ENCODE results near the gene MNS1.
"Not testable (repeated sequence)": the region's sequence is repeated elsewhere in the genome, so short reads cannot be mapped to it uniquely, and the experiment has no call there.

The MNS1 gene, protein sequence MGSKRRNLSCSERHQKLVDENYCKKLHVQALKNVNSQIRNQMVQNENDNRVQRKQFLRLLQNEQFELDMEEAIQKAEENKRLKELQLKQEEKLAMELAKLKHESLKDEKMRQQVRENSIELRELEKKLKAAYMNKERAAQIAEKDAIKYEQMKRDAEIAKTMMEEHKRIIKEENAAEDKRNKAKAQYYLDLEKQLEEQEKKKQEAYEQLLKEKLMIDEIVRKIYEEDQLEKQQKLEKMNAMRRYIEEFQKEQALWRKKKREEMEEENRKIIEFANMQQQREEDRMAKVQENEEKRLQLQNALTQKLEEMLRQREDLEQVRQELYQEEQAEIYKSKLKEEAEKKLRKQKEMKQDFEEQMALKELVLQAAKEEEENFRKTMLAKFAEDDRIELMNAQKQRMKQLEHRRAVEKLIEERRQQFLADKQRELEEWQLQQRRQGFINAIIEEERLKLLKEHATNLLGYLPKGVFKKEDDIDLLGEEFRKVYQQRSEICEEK

DNA sequence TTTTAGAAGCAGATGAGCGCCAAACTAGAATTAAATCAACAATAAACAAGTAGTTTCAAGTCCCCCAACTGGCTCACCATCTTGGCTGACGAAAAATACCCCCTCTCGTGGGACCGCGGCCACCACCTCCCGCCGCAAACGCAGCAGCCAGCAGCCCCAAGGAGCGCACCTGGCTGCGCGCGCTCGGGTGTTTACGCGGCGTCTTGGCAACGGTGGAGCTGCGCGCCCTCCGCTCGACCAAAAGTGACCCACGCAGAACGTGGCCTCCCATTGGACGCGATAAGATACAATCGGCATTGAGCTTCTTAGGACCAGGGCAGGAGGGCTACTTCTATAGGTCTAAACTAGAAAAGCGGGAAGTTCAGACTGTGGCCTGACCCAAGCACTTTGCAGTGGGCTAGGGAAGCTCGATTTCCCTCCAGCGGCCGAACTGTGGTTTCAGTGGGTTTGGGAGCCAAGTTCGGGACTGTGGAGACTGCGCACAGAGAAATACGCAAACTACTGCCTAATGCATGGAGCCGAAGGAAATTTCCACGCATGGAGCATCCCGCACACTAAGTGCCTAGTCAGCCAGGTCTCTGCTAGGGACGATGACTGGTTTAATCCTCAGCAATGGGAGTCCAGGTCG lies at the start of gene MNS1:
TSS of gene MNS1 (minus strand) at position 245 of the 628 bp plus-strand sequence. CDS start at position 80, 165 bp downstream.
- peak; percentile 69 for DNase-seq

GRCh38 chr15:56496635-56497034 lies 31.7 kb upstream of the MNS1 start:
- peak; percentile 52 for DNase-seq

DNA sequence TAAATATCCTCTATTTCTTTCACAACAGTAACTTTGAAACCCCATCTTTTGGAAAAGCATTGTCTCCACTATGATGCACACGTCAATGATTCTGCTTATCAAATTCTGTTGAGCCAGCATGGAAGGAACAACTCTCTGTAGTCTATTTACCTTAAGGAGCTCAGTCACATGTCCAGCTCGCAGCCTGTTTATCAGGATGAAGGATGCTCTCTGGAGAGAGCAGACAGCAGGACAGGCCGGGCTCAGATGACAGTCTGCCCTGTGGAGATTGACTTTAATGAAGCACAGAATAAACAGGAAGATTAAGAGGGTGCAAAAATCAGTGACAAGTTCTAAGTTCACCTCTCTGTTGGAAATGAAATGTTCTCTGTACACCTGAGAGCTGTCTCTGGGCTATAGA lies 30.6 kb upstream of the MNS1 start:
- DNase-seq = no peak

DNA sequence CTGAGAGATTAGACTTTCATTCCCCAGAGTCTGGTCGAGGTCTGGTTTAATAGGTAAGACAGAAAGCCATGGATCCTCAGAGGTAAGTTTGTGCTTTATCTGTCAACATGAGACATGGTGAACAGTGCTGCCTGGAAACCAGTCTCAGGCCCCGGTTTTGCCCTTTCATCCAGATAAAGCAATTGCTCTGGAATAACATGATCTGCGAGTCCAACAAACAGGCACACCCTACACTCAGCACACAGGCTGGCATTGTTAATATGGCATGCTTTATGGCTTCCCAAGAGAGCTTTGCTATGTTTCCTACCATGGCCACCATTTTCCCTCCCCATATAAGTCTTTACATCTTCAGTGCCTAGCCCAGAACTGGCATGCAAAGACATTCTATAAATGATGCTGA lies 30.1 kb upstream of the MNS1 start:
- DNase-seq = no peak

DNA sequence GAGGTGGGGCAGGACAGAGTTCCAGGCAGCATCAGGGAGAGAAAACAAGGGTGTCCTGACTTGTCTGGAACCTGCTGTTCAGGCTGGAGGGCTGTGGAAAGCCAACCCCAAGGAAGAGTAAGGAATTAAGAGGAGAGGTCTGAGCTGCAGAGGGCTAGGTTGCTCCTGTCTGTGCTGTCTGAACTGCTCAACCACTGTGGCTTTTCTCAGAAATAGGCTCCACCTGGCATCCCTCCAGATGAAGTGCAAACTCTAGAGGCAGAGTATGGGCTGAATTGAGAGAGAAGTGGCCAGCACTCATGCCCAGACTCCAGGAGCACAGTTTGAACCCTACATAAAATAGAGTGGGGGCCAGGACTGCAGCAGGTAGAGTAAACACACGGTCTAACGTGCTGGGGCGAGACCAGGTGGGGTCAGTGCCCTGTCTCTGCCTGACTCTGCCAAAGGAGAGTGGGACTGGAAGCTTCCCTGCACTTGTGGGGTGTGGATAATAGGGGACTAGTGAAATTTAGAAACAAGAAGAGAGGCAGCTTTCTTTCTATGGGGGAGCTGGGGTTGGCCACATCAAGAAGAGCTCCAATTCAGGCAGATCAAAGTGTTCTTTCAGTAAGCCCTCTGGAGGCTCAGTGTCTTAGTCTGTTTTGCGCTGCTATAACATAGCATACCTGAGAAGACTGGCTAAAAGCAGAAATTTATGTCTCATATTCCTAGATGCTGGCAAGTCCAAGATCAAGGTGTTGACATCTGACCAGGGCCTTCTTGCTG lies 28.0 kb upstream of the MNS1 start:
- no peak for DNase-seq

GRCh38 chr15:56492236-56492635 lies 27.3 kb upstream of the MNS1 start:
- DNase-seq = no peak

GRCh38 chr15:56491110-56491722 lies 26.3 kb upstream of the MNS1 start:
- DNase-seq = peak; percentile 44

- DNase-seq = no peak
Observed at GRCh38 chr15:56490461-56490860, 25.5 kb upstream of the MNS1 start.

DNA sequence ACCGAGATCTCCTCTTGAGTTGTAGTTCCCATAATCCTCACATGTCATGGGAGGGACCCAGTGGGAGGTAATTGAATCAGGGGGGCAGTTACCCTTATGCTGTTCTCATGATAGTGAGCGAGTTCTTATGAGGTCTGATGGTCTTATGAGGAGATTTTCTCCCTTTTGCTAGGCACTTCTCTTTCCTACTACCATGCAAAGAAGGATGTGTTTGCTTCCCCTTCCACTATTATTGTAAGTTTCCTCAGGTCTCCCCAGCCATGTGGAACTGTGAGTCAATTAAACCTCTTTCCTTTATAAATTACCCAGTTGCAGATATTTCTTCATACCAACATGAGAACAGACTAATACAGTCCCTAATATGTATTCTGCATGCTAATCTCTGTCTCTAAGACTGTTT lies 21.3 kb upstream of the MNS1 start:
- not testable (repeated sequence) for DNase-seq

GRCh38 chr15:56485426-56485825 lies 20.5 kb upstream of the MNS1 start:
- not testable (repeated sequence) for DNase-seq

DNA sequence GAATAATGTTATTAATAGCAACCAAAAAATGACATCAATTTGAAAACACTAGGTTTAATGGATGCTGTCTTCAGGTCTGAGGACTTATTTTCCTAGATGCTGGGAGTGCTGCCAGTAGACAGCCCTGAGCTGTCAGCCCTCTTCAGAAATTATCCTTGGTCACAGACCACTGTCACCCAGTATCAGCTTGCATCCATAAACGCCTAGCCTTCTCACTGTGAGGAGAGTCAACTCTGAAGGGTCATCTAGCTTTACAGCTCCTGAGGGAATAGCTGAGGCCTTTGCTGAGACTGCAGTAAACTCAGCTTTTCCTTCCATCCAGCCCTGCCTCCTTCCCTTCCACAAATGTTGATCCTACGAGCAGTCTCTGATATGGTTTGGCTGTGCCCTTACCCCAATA lies 19.4 kb upstream of the MNS1 start:
- no peak for DNase-seq

DNA sequence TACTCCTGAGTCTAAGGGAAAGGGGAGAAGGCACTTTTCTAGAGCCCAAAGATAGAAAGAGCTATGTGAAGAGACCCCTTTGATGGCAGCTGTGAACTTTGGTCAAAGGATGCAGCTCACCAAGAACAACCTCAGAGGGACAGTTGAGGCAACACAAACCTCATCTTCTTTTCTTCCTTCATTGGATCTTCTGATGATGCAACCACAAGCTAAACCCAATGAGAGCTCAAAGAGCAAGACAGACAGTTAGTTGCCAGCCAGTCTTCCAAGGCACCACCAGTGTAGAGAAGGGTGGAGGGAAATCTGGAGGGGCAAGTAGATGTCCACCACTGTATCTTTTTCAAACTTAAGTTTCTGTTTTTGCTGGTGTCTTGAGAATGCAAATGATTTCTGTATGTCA lies 10.4 kb upstream of the MNS1 start:
- no peak for DNase-seq

DNA sequence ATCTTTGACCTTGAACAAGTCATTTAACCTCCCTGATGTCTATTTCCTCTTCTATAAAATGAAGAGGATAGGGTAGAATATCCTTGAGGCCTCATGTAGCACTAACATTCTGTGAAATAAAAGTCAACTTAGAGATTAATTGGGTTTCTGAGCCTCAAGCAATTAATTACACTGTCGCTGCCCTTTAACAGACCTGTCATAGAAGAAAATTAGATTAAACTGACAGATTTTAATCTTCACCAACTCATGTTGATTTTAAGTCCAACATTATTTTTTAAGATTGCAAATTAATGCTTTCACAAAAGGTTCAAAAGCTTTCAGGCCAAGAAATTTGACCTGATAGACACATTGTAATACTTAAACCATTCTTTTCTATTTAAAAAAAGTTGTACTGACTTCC lies 8.1 kb upstream of the MNS1 start:
- no peak for DNase-seq

DNA sequence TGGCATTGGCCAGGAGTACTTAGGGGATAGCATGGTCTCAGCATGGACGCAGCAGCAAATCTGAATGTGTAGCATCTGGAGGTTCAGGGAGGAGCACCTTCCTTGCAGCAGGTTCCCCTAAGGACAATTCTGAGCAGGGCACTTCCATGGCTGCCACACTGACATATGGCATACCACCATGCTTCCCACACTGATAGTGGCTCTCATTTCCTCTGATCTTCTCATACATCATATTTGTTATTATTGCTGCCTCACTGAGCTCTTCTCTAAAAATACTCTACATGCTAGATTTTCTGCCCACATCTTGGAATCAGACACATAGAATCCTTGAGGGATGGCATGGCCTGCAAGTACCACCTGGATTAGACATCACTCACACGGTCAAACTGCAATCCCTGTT lies 7.3 kb upstream of the MNS1 start:
- DNase-seq = no peak

DNA sequence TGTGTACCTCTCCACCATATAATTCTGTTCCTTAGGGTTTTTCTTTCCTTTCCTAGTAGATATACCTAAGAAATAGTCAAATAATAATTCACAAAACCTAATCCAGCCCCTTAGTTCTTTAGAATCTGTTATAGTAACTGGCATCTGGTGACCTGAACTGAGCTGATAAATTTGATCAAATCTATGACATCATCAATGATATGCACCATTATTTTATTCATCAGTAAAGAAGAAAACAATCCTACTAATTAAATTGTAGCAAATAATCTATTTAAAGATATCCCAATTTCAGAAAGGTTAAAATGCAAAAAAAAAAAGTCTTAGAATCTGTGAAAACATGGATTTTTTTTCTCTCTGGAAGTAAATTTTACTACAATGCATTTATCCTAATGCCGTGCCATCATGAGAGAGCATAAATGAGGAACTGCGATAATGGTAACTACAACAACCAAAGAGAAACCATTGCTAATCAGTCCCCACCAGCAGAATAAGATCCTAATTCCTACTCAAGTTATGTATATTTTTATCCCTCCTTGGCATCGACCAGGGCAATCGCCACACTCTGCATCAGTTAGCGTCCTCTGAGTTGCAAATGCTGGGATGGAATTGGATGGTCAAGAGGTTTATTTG lies 6.6 kb upstream of the MNS1 start:
- no peak for DNase-seq

GRCh38 chr15:56469483-56469882 lies 4.5 kb upstream of the MNS1 start:
- no peak for DNase-seq

- peak; percentile 3 for DNase-seq
Observed at GRCh38 chr15:56468401-56468800, 3.5 kb upstream of the MNS1 start.

DNA sequence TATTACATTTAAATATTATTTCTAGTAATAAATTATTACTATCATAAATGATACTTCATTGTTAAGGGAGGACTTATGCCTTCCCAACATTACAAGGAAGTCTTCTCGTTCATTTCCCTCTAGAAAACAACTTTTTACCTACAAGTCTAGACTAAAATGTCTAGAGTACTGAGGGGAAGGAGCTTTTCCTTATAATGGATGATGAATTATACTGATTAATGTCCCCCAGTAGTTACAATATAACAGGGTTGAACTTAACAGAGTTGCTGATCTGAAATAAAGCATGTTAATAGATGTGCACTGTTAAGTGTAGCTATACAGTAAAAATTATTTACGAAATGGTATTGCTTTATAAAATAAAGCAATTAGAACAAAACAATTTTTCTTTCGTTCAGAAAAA lies 2.7 kb upstream of the MNS1 start:
- no peak for DNase-seq

- no peak for DNase-seq
Observed at GRCh38 chr15:56460947-56461346, 4.0 kb downstream of the MNS1 start.

GRCh38 chr15:56460071-56460470 lies 4.9 kb downstream of the MNS1 start:
- DNase-seq = no peak

DNA sequence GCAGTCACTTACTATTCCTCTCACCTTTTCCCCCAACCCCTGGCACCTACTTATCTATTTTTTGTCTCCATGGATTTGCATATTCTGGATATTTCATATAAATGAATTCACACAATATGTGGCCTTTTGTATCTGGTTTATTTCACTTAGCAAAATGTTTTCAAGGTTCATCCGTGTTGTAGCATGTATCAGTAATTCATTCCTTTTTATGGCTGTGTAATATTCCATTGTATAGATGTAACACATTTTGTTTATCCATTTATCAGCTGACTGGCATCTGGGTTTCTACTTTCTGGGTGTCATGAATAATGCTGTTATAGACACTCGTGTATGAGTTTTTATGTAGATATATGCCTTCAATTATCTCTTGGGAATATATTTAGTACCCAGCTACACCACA lies 5.8 kb downstream of the MNS1 start:
- DNase-seq = no peak

DNA sequence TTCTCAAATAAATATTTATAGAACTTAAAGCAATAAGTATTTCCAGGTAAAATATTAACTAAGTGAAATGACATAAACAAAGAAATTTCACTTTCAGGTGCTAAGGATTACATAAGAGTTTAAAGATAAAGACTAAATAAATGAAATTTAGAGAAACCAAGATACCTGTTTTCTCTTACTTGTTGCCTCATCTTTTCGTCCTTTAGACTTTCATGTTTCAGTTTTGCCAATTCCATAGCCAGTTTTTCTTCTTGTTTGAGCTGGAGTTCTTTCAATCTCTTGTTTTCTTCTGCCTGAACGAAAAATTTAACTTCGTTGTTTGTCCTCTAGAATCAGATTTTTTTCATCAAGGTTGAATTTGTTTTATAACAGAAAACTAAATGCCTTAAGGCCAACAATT lies 8.7 kb downstream of the MNS1 start:
- DNase-seq = no peak

- DNase-seq = no peak
Observed at GRCh38 chr15:56454836-56455235, 10.1 kb downstream of the MNS1 start.

All from CD4-positive, alpha-beta T cell treated with Interleukin-17A for 1 hour (primary cell).